SK-N-MC (cell line): Measurements from ENCODE around the gene AQP11.
A peak's percentile ranks its signal among the peaks of the same experiment; 100 is the strongest.
"Not testable (repeated sequence)": the region's sequence is repeated elsewhere in the genome, so short reads cannot be mapped to it uniquely, and the experiment has no call there.

Experiments
- DNase-seq: peaks from one replicate; pipeline ENCODE4 v3.0.0-alpha.2; 2011; ENCODE audit warnings: low read depth, low spot score
- H3K27ac ChIP-seq: fragments of 200-600 bp; sonication (generic); 2 replicates; pipeline ENCODE4 v1.5.1; 2016; ENCODE audit warnings: mixed run types
- H3K36me3 ChIP-seq: fragments of 200-600 bp; sonication (generic); 2 replicates; pipeline ENCODE4 v1.6.1; 2017; ENCODE audit warnings: antibody characterized with exemption, low read length, mixed read lengths; ENCODE audit not compliant: insufficient read depth
- H3K4me3 ChIP-seq: fragments of 200-600 bp; sonication (generic); 2 replicates; pipeline ENCODE4 v1.5.1; 2016
- H3K9ac ChIP-seq: fragments of 200-600 bp; sonication (generic); 2 replicates; pipeline ENCODE4 v1.8.0; 2017; ENCODE audit warnings: mixed run types, mixed read lengths; ENCODE audit not compliant: insufficient read length
- H3K9me3 ChIP-seq: fragments of 200-600 bp; sonication (generic); 2 replicates; pipeline ENCODE4 v1.6.1; 2017; ENCODE audit warnings: low read depth, mild to moderate bottlenecking, antibody characterized with exemption, low read length, moderate library complexity, mixed read lengths
- EZH2 ChIP-seq: fragments of 200-600 bp; sonication (generic); IDR thresholded peaks from one replicate; pipeline ENCODE4 v1.6.1; 2017; ENCODE audit warnings: antibody characterized with exemption
- FOXP2 ChIP-seq: optimal IDR thresholded peaks from 2 replicates; pipeline ENCODE3; 2011; ENCODE audit warnings: mild to moderate bottlenecking, moderate library complexity; ENCODE audit not compliant: insufficient read depth; ENCODE audit errors: extremely low read length, control extremely low read depth
- POLR2AphosphoS5 ChIP-seq: IDR thresholded peaks from 2 replicates; pipeline ENCODE4 v1.6.1; 2012; ENCODE audit warnings: mild to moderate bottlenecking, low read depth, low read length, borderline replicate concordance

The AQP11 gene

GRCh38 chr11:77589521-77590193 is at the start of gene AQP11:
AQP11 (plus strand) TSS chr11:77589953; CDS start chr11:77589993, 40 bp downstream.
- TF ChIP-seq EZH2 (no peak), POLR2AphosphoS5 (peak; percentile 44; the same call in 1 of the 2 replicates), FOXP2 (peak; percentile 47)
- peak within 1 kb of the TSS; percentile 74 for H3K9ac ChIP-seq
- H3K27ac ChIP-seq: peak within 1 kb of the TSS; percentile 22; the same call in 1 of the 2 replicates
- H3K36me3 ChIP-seq: no peaks in the 10 kb centered on the region
- peak within 1 kb of the TSS; percentile 93 for H3K4me3 ChIP-seq
- no peak for DNase-seq
- H3K9me3 ChIP-seq: no peaks in the 10 kb centered on the region

- Histone ChIP-seq H3K9me3 (no peaks in the 10 kb centered on the region), H3K36me3 (no peaks in the 10 kb centered on the region), H3K4me3 (no peak overlapping the region), H3K9ac (no peak overlapping the region), H3K27ac (no peak overlapping the region)
- DNase-seq: no peak
- no peak for TF ChIP-seq EZH2
- no peak for TF ChIP-seq FOXP2
- TF ChIP-seq POLR2AphosphoS5: no peak
These were observed 47.5 kb upstream of the AQP11 start for GRCh38 chr11:77542296-77542695.

- Histone ChIP-seq H3K27ac (no peak overlapping the region), H3K4me3 (no peak overlapping the region), H3K9me3 (no peaks in the 10 kb centered on the region), H3K36me3 (no peaks in the 10 kb centered on the region), H3K9ac (no peak overlapping the region)
- no peak for TF ChIP-seq EZH2
- TF ChIP-seq FOXP2: no peak
- no peak for TF ChIP-seq POLR2AphosphoS5
- DNase-seq: no peak
These were observed 42.5 kb upstream of the AQP11 start for GRCh38 chr11:77547047-77547836.

- DNase-seq: peak; percentile 51
- no peak overlapping the region for H3K9ac ChIP-seq
These were observed 41.7 kb upstream of the AQP11 start for GRCh38 chr11:77547863-77548551.

GRCh38 chr11:77548552-77549445 is 41.0 kb upstream of the AQP11 start:
- no peaks in the 10 kb centered on the region for H3K36me3 ChIP-seq

More at GRCh38 chr11:77547863-77548551, 41.7 kb upstream of the AQP11 start:
- no peaks in the 10 kb centered on the region for H3K36me3 ChIP-seq
- H3K9me3 ChIP-seq: no peaks in the 10 kb centered on the region
- no peak overlapping the region for H3K27ac ChIP-seq
- no peak for TF ChIP-seq FOXP2
- no peak for TF ChIP-seq EZH2
- no peak for TF ChIP-seq POLR2AphosphoS5
- H3K4me3 ChIP-seq: no peak overlapping the region

GRCh38 chr11:77551426-77551825 is 38.3 kb upstream of the AQP11 start:
- not testable (repeated sequence) for H3K4me3 ChIP-seq, H3K36me3 ChIP-seq, H3K9me3 ChIP-seq, H3K27ac ChIP-seq, DNase-seq, H3K9ac ChIP-seq

More at GRCh38 chr11:77548552-77549445, 41.0 kb upstream of the AQP11 start:
- DNase-seq: no peak
- TF ChIP-seq FOXP2 (no peak), EZH2 (no peak), POLR2AphosphoS5 (no peak)
- Histone ChIP-seq H3K27ac (no peak overlapping the region), H3K9me3 (no peaks in the 10 kb centered on the region), H3K9ac (no peak overlapping the region), H3K4me3 (no peak overlapping the region)

- Histone ChIP-seq H3K36me3 (no peaks in the 10 kb centered on the region), H3K9me3 (no peaks in the 10 kb centered on the region), H3K9ac (no peak overlapping the region), H3K4me3 (no peak overlapping the region), H3K27ac (no peak overlapping the region)
- DNase-seq: no peak
- TF ChIP-seq FOXP2 (no peak), POLR2AphosphoS5 (no peak), EZH2 (no peak)
These were observed 32.2 kb upstream of the AQP11 start for GRCh38 chr11:77557553-77557952.
